ENCODE measurements around the gene INTS4.
"Not testable (repeated sequence)": the region's sequence is repeated elsewhere in the genome, so short reads cannot be mapped to it uniquely, and the experiment has no call there.

DNA sequence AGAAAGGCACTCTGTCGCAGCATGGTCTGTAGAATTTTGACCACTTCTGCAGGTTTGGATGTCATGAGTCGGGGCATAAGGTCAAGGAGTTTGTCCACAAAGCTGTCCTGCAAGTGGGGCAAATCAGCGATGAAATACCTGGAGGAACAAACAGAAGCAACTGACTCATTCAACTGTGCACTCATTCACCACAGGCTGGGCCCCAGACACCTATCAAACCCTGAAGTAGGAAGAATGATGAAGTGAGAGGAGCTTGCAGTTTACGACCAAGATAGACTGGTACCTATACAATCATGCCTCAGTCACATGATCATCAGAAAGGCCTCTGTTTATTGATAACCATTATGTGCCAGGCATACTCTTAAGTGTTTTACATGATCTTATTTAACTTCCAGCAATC, 102.8 kb downstream of the INTS4 start:
- TF ChIP-seq, protein P1, sequence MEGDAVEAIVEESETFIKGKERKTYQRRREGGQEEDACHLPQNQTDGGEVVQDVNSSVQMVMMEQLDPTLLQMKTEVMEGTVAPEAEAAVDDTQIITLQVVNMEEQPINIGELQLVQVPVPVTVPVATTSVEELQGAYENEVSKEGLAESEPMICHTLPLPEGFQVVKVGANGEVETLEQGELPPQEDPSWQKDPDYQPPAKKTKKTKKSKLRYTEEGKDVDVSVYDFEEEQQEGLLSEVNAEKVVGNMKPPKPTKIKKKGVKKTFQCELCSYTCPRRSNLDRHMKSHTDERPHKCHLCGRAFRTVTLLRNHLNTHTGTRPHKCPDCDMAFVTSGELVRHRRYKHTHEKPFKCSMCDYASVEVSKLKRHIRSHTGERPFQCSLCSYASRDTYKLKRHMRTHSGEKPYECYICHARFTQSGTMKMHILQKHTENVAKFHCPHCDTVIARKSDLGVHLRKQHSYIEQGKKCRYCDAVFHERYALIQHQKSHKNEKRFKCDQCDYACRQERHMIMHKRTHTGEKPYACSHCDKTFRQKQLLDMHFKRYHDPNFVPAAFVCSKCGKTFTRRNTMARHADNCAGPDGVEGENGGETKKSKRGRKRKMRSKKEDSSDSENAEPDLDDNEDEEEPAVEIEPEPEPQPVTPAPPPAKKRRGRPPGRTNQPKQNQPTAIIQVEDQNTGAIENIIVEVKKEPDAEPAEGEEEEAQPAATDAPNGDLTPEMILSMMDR (IDR thresholded peaks at IDR 0.05) = not testable (repeated sequence)
- not testable (repeated sequence) for TF ChIP-seq EZH2 (IDR thresholded peaks at IDR 0.05; ENCODE audit: borderline replicate concordance, insufficient read depth, low read depth, low read length, poor library complexity, severe bottlenecking)

Measured in B cell (primary cell).